ENCODE measurements around the gene CMIP. TPM values are rescaled to one million over a fixed set of nuclear protein-coding genes. Genes with fewer than 3 reads are reported as not detected.

The CMIP gene
- total and polyA plus RNA-seq, 10 of the 15 experiments (the other 5 are each of a cell fraction or from before 2014, with no cell fraction given), result 1.2 to 43.2 (median 4.4) TPM

DNA sequence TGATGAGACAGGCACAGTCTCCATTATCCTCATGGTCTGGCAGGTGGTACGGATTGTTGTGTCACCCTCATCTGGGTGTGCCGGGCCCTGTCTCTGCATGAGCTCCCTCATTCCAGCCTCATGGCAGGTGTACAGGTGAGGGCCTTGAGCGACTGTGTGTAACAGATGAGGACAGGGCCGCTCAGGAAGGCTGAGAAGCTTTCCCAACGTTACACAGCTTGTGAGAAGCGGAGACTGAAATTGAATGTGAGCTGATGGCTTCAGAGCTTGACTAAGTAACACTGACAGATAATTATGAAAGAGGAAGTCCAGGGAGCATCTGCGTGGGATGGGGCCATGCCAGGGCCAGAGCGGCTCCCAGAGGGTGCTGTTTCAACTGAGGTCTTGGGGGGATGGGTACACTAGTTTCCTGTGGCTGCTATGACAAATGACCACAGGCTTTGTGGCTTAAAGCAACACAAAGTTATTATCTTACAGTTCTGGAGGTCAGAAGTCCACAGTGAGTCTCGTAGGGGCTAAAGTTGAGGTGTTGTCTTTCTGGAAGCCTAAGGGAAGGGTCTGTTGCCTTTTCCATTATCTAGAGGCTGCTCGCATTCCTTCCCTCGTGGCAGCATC is 36.7 kb downstream of the CMIP start (continued):
- TF ChIP-seq EP300 (IDR thresholded peaks at IDR 0.05; ENCODE audit: borderline replicate concordance in 1 of 2, control insufficient read depth in 1 of 2, low read depth in 2 of 2, low read length in 2 of 2) (peak; percentile 96 to 98), SUZ12 (IDR thresholded peaks at IDR 0.05; ENCODE audit: unreplicated experiment) (no peak), HDGF (IDR thresholded peaks at IDR 0.05) (no peak), MEF2A (IDR thresholded peaks at IDR 0.05; ENCODE audit: insufficient read depth, low read depth, low read length) (peak; percentile 89), KLF5 (IDR thresholded peaks at IDR 0.05; ENCODE audit: partially characterized antibody) (no peak), SMC3 (IDR thresholded peaks at IDR 0.05; ENCODE audit: borderline replicate concordance, low read length) (peak; percentile 52; the same call in 1 of the 2 replicates), ZBED1 (IDR thresholded peaks at IDR 0.05; ENCODE audit: borderline replicate concordance) (peak; percentile 95), SUPT20H (IDR thresholded peaks at IDR 0.05; ENCODE audit: borderline replicate concordance, control insufficient read depth, low read depth, low read length) (no peak), ZNF207 (IDR thresholded peaks at IDR 0.05; ENCODE audit: borderline replicate concordance) (peak; percentile 4; the same call in 1 of the 2 replicates), ZNF384 (IDR thresholded peaks at IDR 0.05; ENCODE audit: borderline replicate concordance, low read depth, low read length) (no peak), IKZF2 (IDR thresholded peaks at IDR 0.05) (peak; percentile 99), WRNIP1 (IDR thresholded peaks at IDR 0.05; ENCODE audit: borderline replicate concordance, low read depth, low read length) (no peak), RFX5 (IDR thresholded peaks at IDR 0.05; ENCODE audit: low read depth, low read length) (no peak), ASH2L (IDR thresholded peaks at IDR 0.05; ENCODE audit: borderline replicate concordance, low read depth) (no peak), RCOR1 (conservative IDR thresholded peaks at IDR 0.05; ENCODE audit: low read depth, low read length) (no peak), RBBP5 (conservative IDR thresholded peaks at IDR 0.05) (no peak), SREBF2 (IDR thresholded peaks at IDR 0.05; ENCODE audit: low read length) (no peak), NFYA (IDR thresholded peaks at IDR 0.05; ENCODE audit: borderline replicate concordance, low read depth, low read length) (no peak), TCF12 (IDR thresholded peaks at IDR 0.05; ENCODE audit: low read depth, low read length) (peak; percentile 94), RAD51 (IDR thresholded peaks at IDR 0.05) (peak; percentile 46; the same call in 1 of the 2 replicates)
- TF ChIP-seq, protein P1, sequence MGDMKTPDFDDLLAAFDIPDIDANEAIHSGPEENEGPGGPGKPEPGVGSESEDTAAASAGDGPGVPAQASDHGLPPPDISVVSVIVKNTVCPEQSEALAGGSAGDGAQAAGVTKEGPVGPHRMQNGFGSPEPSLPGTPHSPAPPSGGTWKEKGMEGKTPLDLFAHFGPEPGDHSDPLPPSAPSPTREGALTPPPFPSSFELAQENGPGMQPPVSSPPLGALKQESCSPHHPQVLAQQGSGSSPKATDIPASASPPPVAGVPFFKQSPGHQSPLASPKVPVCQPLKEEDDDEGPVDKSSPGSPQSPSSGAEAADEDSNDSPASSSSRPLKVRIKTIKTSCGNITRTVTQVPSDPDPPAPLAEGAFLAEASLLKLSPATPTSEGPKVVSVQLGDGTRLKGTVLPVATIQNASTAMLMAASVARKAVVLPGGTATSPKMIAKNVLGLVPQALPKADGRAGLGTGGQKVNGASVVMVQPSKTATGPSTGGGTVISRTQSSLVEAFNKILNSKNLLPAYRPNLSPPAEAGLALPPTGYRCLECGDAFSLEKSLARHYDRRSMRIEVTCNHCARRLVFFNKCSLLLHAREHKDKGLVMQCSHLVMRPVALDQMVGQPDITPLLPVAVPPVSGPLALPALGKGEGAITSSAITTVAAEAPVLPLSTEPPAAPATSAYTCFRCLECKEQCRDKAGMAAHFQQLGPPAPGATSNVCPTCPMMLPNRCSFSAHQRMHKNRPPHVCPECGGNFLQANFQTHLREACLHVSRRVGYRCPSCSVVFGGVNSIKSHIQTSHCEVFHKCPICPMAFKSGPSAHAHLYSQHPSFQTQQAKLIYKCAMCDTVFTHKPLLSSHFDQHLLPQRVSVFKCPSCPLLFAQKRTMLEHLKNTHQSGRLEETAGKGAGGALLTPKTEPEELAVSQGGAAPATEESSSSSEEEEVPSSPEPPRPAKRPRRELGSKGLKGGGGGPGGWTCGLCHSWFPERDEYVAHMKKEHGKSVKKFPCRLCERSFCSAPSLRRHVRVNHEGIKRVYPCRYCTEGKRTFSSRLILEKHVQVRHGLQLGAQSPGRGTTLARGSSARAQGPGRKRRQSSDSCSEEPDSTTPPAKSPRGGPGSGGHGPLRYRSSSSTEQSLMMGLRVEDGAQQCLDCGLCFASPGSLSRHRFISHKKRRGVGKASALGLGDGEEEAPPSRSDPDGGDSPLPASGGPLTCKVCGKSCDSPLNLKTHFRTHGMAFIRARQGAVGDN (IDR thresholded peaks at IDR 0.05), result peak; percentile 90
- TF ChIP-seq, protein P2, sequence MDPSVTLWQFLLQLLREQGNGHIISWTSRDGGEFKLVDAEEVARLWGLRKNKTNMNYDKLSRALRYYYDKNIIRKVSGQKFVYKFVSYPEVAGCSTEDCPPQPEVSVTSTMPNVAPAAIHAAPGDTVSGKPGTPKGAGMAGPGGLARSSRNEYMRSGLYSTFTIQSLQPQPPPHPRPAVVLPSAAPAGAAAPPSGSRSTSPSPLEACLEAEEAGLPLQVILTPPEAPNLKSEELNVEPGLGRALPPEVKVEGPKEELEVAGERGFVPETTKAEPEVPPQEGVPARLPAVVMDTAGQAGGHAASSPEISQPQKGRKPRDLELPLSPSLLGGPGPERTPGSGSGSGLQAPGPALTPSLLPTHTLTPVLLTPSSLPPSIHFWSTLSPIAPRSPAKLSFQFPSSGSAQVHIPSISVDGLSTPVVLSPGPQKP (IDR thresholded peaks at IDR 0.05; ENCODE audit: low read depth, low read length), result no peak
- TF ChIP-seq, protein P3, sequence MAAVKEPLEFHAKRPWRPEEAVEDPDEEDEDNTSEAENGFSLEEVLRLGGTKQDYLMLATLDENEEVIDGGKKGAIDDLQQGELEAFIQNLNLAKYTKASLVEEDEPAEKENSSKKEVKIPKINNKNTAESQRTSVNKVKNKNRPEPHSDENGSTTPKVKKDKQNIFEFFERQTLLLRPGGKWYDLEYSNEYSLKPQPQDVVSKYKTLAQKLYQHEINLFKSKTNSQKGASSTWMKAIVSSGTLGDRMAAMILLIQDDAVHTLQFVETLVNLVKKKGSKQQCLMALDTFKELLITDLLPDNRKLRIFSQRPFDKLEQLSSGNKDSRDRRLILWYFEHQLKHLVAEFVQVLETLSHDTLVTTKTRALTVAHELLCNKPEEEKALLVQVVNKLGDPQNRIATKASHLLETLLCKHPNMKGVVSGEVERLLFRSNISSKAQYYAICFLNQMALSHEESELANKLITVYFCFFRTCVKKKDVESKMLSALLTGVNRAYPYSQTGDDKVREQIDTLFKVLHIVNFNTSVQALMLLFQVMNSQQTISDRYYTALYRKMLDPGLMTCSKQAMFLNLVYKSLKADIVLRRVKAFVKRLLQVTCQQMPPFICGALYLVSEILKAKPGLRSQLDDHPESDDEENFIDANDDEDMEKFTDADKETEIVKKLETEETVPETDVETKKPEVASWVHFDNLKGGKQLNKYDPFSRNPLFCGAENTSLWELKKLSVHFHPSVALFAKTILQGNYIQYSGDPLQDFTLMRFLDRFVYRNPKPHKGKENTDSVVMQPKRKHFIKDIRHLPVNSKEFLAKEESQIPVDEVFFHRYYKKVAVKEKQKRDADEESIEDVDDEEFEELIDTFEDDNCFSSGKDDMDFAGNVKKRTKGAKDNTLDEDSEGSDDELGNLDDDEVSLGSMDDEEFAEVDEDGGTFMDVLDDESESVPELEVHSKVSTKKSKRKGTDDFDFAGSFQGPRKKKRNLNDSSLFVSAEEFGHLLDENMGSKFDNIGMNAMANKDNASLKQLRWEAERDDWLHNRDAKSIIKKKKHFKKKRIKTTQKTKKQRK (IDR thresholded peaks at IDR 0.05; ENCODE audit: low read depth, low read length), result no peak

All from GM12878 (cell line).